Mammary epithelial cell (primary cell): Measurements from ENCODE around the gene OLFML2A.

ENCODE experiments used
- EZH2 ChIP-seq: IDR thresholded peaks from 2 replicates; pipeline ENCODE4 v1.6.1; 2012; ENCODE audit warnings: low read length, inconsistent platforms, borderline replicate concordance
- TF ChIP-seq, protein P1 (sequence below), 2 donors: IDR thresholded peaks in 1 of 2; conservative IDR thresholded peaks in 1 of 2; 2 replicates each; pipeline ENCODE4 v1.5.1; 2011 to 2012; ENCODE audit warnings: inconsistent platforms in 2 of 2, low read length in 2 of 2, mild to moderate bottlenecking in 2 of 2, control low read depth in 1 of 2, low read depth in 1 of 2; ENCODE audit not compliant: insufficient read depth in 1 of 2; ENCODE audit errors: extremely low read depth in 1 of 2

DNA sequence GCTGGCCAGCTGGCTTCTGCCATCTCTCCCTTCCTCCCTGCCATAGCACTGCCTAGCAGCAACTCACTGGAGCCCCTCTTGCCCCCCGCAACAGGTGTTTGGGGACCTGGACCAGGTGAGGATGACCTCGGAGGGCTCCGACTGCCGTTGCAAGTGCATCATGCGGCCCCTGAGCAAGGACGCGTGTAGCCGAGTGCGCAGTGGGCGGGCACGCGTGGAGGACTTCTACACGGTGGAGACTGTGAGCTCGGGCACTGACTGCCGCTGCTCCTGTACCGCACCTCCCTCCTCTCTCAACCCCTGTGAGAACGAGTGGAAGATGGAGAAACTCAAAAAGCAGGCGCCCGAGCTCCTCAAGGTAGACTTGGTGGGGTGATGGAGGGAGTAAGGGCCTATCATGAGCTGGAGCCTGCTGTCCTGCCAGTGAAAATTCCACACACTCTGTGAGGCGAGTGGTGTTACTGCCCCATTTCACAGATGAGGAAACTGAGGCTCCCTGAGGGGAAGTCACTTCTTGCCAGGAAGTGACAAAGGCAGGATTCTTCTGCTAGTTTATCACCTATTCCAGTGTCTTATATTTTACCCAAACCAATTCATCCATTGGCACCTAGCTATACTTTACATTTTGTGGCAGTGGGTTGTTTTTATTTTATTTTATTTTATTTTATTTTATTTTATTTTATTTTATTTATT, 10.1 kb downstream of the OLFML2A start:
- TF ChIP-seq, protein P1, sequence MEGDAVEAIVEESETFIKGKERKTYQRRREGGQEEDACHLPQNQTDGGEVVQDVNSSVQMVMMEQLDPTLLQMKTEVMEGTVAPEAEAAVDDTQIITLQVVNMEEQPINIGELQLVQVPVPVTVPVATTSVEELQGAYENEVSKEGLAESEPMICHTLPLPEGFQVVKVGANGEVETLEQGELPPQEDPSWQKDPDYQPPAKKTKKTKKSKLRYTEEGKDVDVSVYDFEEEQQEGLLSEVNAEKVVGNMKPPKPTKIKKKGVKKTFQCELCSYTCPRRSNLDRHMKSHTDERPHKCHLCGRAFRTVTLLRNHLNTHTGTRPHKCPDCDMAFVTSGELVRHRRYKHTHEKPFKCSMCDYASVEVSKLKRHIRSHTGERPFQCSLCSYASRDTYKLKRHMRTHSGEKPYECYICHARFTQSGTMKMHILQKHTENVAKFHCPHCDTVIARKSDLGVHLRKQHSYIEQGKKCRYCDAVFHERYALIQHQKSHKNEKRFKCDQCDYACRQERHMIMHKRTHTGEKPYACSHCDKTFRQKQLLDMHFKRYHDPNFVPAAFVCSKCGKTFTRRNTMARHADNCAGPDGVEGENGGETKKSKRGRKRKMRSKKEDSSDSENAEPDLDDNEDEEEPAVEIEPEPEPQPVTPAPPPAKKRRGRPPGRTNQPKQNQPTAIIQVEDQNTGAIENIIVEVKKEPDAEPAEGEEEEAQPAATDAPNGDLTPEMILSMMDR (conservative IDR thresholded peaks at IDR 0.05 in 1 of 2, IDR thresholded peaks at IDR 0.05 in 1 of 2; ENCODE audit: extremely low read depth in 1 of 2, insufficient read depth in 1 of 2, low read depth in 1 of 2, low read length in 2 of 2), result no peak
- no peak for TF ChIP-seq EZH2
